AG09309 (cell line): ENCODE results near the gene LARGE2.

ENCODE experiments used
- DNase-seq: peaks from one replicate; pipeline ENCODE4 v3.0.0-alpha.2; 2010; ENCODE audit warnings: low read depth
- H3K4me3 ChIP-seq: 2 replicates; pipeline ENCODE4 v1.5.1; 2011; ENCODE audit warnings: mild to moderate bottlenecking, low read depth, low read length, moderate library complexity; ENCODE audit not compliant: control insufficient read depth
- CTCF ChIP-seq: IDR thresholded peaks from 2 replicates; pipeline ENCODE4 v1.5.1; 2011; ENCODE audit warnings: mild to moderate bottlenecking, low read depth, low read length, inconsistent platforms; ENCODE audit not compliant: insufficient read depth, control insufficient read depth; ENCODE audit errors: missing control alignments

Gene LARGE2

GRCh38 chr11:45926536-45927331 is 4.3 kb downstream of the LARGE2 start:
- no peak overlapping the region for H3K4me3 ChIP-seq
- TF ChIP-seq CTCF, result no peak
- DNase-seq, result no peak

GRCh38 chr11:45927332-45927683 is 4.9 kb downstream of the LARGE2 start:
- no peak for TF ChIP-seq CTCF
- H3K4me3 ChIP-seq, result no peak overlapping the region
- no peak for DNase-seq

GRCh38 chr11:45927684-45928413 is 5.4 kb downstream of the LARGE2 start:
- H3K4me3 ChIP-seq, result no peak overlapping the region
- no peak for TF ChIP-seq CTCF
- no peak for DNase-seq

GRCh38 chr11:45928535-45929215 is 6.2 kb downstream of the LARGE2 start:
- no peak overlapping the region for H3K4me3 ChIP-seq
- DNase-seq, result no peak
- TF ChIP-seq CTCF, result no peak

- no peak overlapping the region for H3K4me3 ChIP-seq
- no peak for DNase-seq
- no peak for TF ChIP-seq CTCF
Observed at GRCh38 chr11:45929486-45930030, 7.1 kb downstream of the LARGE2 start.

GRCh38 chr11:45930031-45930794 is 7.8 kb downstream of the LARGE2 start:
- no peak overlapping the region for H3K4me3 ChIP-seq
- no peak for DNase-seq
- no peak for TF ChIP-seq CTCF
